Mucosa of descending colon (tissue), 3 donors: ENCODE data around the gene LZTR1. TPM values are rescaled to one million over a fixed set of nuclear protein-coding genes. Genes with fewer than 3 reads are reported as not detected.

Experiments used
- ATAC-seq: fragments of 200-7000 bp; cut with Tn5 transposase; one replicate; pipeline ENCODE4 v1.9.1; 2020; ENCODE audit warnings: mild to moderate bottlenecking, moderate library complexity
- DNase-seq, 3 donors: peaks; one replicate each; pipeline ENCODE4 v3.0.0-alpha.2; 2020
- H3K36me3 ChIP-seq: fragments of 200-600 bp; one replicate; pipeline ENCODE4 v1.8.0; 2021; ENCODE audit warnings: low read depth, mild to moderate bottlenecking
- H3K4me1 ChIP-seq: fragments of 200-600 bp; one replicate; pipeline ENCODE4 v1.8.0; 2021; ENCODE audit warnings: low read depth, mild to moderate bottlenecking
- H3K4me3 ChIP-seq: fragments of 200-600 bp; one replicate; pipeline ENCODE4 v1.8.0; 2021; ENCODE audit warnings: mild to moderate bottlenecking
- H3K9me3 ChIP-seq: fragments of 200-600 bp; one replicate; pipeline ENCODE4 v1.8.0; 2021; ENCODE audit warnings: mild to moderate bottlenecking
- intact Hi-C, 2 donors: fragments of 100-400 bp; cut with DNase I in 1 of 2; cut with micrococcal nuclease in 1 of 2; formaldehyde crosslinking; loops; one replicate each; pipeline versions ENCODE4 v1.11.0 to v1.11.1; 2022; cut with DNase I, micrococcal nuclease
- total RNA-seq, 3 donors: library from RNA; stranded (reverse); fragmentation: NEBNext Ultra II Directional in 2 of 3; extraction: Animal tissue kit (Norgen Biotek cat#: 25700) in 2 of 3; gene quantifications; one replicate each; pipeline versions ENCODE4 v1.2.1 to v1.2.4, GENCODE V29; 2021 to 2023
- TF ChIP-seq, protein P1 (sequence below): fragments of 200-600 bp; IDR thresholded peaks from one replicate; pipeline ENCODE4 v1.8.0; 2022; ENCODE audit warnings: antibody characterized with exemption, mild to moderate bottlenecking
- donor health status: DM: no; HTN: no; CAD: no; lungs with moderate emphysema.
- donor health status: DM: no; HTN: no; CAD: no.
- donor health status: DM: no; HTN: yes; CAD: no.

The LZTR1 gene
- total RNA-seq, 3 donors from 2014 or later, result 42.9 to 71.3 (median 43.6) TPM

DNA sequence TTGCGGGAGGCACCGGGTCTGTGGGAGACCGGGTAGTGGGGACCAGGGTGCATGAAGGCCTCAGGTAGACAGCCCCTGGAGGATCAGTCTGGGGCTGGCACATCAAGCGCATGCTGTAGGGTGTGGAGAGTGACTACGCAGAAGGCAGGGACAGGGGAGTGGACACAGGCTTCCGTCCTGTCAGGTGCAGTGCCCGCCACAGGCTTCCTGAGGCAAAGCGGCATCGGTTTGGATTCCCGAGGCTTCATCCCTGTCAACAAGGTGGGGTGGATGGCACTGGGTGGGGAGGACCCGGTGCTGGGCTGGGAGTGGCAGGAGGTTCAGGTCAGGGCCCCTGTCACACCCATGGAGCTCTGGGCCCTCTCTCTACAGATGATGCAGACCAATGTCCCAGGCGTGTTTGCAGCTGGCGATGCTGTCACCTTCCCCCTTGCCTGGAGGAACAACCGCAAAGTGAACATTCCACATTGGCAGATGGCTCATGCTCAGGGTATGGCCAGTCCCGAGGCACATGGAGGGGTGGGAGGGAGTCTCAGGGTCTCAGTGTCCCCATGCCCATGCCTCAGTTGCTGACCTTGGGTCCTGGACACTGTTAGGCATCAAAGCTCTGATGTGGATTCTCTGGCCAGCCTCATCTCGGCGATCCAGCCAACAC, 4.5 kb upstream of the LZTR1 start:
- Histone ChIP-seq H3K4me3 (no peak overlapping the region), H3K4me1 (peaks cover 19% of the 10 kb centered on the region), H3K36me3 (no peaks in the 10 kb centered on the region), H3K9me3 (peaks cover 5% of the 10 kb centered on the region)
- DNase-seq, result no peak
- TF ChIP-seq, protein P1, sequence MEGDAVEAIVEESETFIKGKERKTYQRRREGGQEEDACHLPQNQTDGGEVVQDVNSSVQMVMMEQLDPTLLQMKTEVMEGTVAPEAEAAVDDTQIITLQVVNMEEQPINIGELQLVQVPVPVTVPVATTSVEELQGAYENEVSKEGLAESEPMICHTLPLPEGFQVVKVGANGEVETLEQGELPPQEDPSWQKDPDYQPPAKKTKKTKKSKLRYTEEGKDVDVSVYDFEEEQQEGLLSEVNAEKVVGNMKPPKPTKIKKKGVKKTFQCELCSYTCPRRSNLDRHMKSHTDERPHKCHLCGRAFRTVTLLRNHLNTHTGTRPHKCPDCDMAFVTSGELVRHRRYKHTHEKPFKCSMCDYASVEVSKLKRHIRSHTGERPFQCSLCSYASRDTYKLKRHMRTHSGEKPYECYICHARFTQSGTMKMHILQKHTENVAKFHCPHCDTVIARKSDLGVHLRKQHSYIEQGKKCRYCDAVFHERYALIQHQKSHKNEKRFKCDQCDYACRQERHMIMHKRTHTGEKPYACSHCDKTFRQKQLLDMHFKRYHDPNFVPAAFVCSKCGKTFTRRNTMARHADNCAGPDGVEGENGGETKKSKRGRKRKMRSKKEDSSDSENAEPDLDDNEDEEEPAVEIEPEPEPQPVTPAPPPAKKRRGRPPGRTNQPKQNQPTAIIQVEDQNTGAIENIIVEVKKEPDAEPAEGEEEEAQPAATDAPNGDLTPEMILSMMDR, result no peak
- intact Hi-C loops, result no loop called here
- no peak for ATAC-seq

GRCh38 chr22:20978419-20978818, 3.7 kb upstream of the LZTR1 start:
- TF ChIP-seq, protein P1, result no peak
- no peak overlapping the region for H3K4me3 ChIP-seq
- DNase-seq, result no peak
- H3K4me1 ChIP-seq, result peaks cover 26% of the 10 kb centered on the region
- H3K36me3 ChIP-seq, result no peaks in the 10 kb centered on the region
- intact Hi-C loops, result no loop called here
- peaks cover 5% of the 10 kb centered on the region for H3K9me3 ChIP-seq
- ATAC-seq, result no peak

DNA sequence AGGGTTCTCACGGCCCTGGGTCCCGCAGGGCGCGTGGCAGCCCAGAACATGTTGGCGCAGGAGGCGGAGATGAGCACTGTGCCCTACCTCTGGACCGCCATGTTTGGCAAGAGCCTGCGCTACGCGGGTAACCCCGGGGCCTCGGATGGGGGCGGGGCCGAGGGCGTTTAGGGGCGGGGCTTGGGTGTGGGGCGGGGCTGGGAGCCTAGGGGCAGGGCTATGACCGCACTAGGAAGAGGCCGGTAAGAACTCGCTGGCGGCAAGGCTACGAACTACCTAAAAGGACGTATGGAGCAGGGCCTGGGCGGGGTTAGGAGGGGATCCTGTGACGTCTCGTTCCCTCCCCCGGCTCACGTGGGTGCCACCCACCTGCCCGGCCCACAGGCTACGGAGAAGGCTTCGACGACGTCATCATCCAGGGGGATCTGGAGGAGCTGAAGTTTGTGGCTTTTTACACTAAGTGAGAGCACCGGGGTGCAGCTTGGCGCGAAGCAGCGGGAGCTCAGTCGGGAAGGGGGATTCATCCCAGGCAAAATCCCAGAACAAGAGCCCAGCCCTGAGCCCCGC, 2.8 kb upstream of the LZTR1 start:
- intact Hi-C loops, result no loop called here
- TF ChIP-seq, protein P1, result no peak
- peaks cover 5% of the 10 kb centered on the region for H3K9me3 ChIP-seq
- ATAC-seq (peak; percentile 75), DNase-seq (peak; percentile 86 to 90 (median 89))
- no peaks in the 10 kb centered on the region for H3K36me3 ChIP-seq
- H3K4me3 ChIP-seq, result no peak overlapping the region
- H3K4me1 ChIP-seq, result peaks cover 27% of the 10 kb centered on the region

DNA sequence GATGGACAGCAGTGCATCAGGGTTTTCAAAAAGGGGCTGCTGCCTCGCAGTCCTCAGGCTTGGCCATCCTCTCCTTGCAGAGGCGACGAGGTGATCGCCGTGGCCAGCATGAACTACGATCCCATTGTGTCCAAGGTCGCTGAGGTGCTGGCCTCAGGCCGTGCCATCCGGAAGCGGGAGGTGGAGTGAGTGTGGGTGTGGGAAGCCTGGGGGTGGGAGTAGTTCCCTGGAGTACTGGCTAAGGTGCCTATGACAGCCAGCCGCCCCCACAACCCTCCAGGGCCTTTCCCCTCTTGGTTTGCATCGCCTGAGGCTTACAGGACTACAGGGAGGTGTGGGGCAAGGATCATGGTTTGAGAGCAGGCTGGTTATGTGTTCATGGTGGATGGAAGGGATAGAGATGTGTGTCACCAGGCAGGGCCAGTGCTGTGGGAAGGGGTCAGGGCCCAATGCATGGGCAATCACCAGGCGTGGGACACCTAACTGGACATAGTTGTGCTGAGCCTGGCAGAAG, 2.1 kb upstream of the LZTR1 start:
- no peaks in the 10 kb centered on the region for H3K36me3 ChIP-seq
- H3K9me3 ChIP-seq, result peaks cover 5% of the 10 kb centered on the region
- ATAC-seq (no peak), DNase-seq (peak in 1 of 3 donors; percentile 65)
- intact Hi-C loops, result loop anchor here in 1 of 2 donors (10.0 kb wide), 1 partner anchor 65 kb away; the partner anchor contains the start of gene CRKL
- H3K4me3 ChIP-seq, result no peak overlapping the region
- TF ChIP-seq, protein P1, result no peak
- peaks cover 27% of the 10 kb centered on the region for H3K4me1 ChIP-seq

DNA sequence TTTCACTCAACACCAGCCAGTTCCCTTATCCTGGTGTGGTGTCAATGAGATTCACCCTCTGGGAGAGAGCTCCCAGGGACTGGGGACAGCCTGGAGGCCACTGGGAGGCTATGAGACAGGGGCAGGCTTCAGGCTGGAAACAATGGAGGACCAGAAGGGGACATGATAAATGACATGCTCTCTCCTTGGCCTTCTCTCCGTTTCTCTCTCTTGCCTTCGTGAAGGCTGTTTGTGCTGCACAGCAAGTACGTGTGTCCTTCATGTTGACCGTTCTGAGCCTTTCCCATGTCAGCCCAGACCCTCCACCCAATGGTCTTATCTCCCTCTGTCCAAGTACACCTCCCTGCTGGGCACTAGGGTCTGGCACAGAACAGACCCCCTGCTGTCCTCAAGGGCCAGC, 1.6 kb upstream of the LZTR1 start:
- Histone ChIP-seq H3K4me3 (no peak overlapping the region), H3K9me3 (peaks cover 5% of the 10 kb centered on the region), H3K4me1 (peaks cover 27% of the 10 kb centered on the region), H3K36me3 (no peaks in the 10 kb centered on the region)
- no peak for DNase-seq
- TF ChIP-seq, protein P1, result no peak
- intact Hi-C loops, result loop anchor here in 1 of 2 donors (10.0 kb wide), 1 partner anchor 66 kb away; the partner anchor contains the start of gene CRKL
- ATAC-seq, result no peak
